Activated CD4-positive, alpha-beta T cell treated with anti-CD3 and anti-CD28 coated beads, Interleukin-2, amount 10 ng/mL, durations not matched to agents 24 days and 14 days (primary cell): Measurements from ENCODE around the gene SLC26A8. TPM values are rescaled to one million over a fixed set of nuclear protein-coding genes. Genes with fewer than 3 reads are reported as not detected.

ENCODE experiments used
- DNase-seq: peaks from one replicate; pipeline ENCODE4 v3.0.0; 2022
- H3K27ac Mint-ChIP-seq: one replicate; pipeline ENCODE4 v1.8.0; 2022; ENCODE audit warnings: mild to moderate bottlenecking, mixed read lengths
- H3K27me3 Mint-ChIP-seq: one replicate; pipeline ENCODE4 v1.8.0; 2022; ENCODE audit warnings: mixed read lengths
- H3K36me3 Mint-ChIP-seq: one replicate; pipeline ENCODE4 v1.8.0; 2022; ENCODE audit warnings: low read depth, mild to moderate bottlenecking, mixed read lengths
- H3K4me1 Mint-ChIP-seq: one replicate; pipeline ENCODE4 v1.8.0; 2021; ENCODE audit warnings: mixed read lengths
- H3K4me3 Mint-ChIP-seq: one replicate; pipeline ENCODE4 v1.8.0; 2022; ENCODE audit warnings: mild to moderate bottlenecking, moderate library complexity, mixed read lengths
- H3K9me3 Mint-ChIP-seq: one replicate; pipeline ENCODE4 v1.8.0; 2021; ENCODE audit warnings: mixed read lengths
- intact Hi-C: fragments of 100-400 bp; cut with micrococcal nuclease; formaldehyde crosslinking; loops from one replicate; pipeline ENCODE4 v1.15.1; 2023
- total RNA-seq: library from RNA; stranded (reverse); gene quantifications from 2 replicates; pipeline ENCODE4 v1.2.3, GENCODE V29; 2022

Gene SLC26A8
- total RNA-seq, 1 donor from 2014 or later, result not detected

DNA sequence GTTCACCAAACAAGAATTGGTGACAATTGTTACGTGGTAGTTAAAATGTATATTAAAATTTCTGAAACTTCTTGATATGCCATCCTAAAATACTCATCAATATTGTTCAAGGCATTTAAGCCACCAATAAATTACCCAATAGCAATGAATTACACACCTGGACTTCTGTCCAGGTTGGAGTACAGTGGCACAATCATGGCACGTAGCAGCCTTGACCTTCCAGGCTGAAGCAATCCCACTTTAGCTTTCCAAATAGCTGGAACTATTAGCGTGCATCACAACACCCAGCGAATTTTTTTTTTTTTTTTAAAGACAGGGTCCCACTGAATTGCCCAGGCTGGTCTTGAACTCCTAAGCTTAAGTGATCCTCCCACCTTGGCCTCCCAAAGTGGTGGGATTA lies 120.8 kb downstream of the SLC26A8 start:
- H3K9me3 Mint-ChIP-seq, result peaks cover 11% of the 10 kb centered on the region
- H3K4me3 Mint-ChIP-seq, result no peak overlapping the region
- DNase-seq, result no peak
- no peak overlapping the region for H3K27ac Mint-ChIP-seq
- H3K27me3 Mint-ChIP-seq, result no peaks in the 10 kb centered on the region
- intact Hi-C loops, result no loop called here
- peaks cover 21% of the 10 kb centered on the region for H3K4me1 Mint-ChIP-seq
- H3K36me3 Mint-ChIP-seq, result peaks cover 62% of the 10 kb centered on the region

DNA sequence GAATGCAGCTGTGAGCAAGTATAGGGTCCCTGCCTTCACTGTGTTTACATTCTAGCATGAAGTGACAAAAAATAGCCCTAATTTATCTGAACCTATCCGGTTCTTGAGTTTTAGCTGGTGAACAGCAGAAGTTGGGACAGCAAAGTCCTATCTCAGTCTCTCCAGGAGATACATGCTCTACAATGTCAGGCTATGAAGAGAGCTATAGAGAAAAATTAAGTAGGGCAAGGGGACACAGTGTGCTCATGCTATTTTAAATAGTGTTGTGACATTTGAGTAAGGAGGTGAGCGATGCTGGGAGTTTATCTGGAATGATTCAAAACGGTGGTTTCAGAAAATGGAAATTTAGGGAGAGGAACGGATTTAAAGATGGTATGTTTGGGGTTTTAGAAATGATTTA lies 124.0 kb downstream of the SLC26A8 start:
- Mint-ChIP-seq H3K36me3 (peaks cover 57% of the 10 kb centered on the region), H3K27ac (no peak overlapping the region), H3K4me1 (peaks cover 22% of the 10 kb centered on the region), H3K4me3 (no peak overlapping the region), H3K9me3 (peaks cover 6% of the 10 kb centered on the region), H3K27me3 (no peaks in the 10 kb centered on the region)
- intact Hi-C loops, result no loop called here
- no peak for DNase-seq

DNA sequence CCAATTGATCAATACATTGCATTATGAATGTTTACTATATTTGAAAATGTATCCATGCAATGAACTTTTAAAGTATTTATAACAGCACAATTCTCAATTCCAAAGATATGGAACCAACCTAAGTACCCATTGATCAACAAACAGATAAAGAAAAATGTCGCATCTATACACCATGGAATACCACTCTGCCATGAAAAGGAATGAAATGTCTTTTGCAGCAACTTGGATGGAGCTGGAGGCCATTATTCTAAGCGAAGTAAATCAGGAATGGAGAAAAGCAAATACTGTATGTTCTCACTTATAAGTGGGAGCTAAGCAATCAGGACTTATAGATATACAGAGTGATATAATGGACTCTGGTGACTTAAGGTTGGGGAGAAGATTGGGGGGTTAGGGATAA lies 126.4 kb downstream of the SLC26A8 start:
- intact Hi-C loops, result no loop called here
- H3K36me3 Mint-ChIP-seq, result peaks cover 58% of the 10 kb centered on the region
- peaks cover 26% of the 10 kb centered on the region for H3K4me1 Mint-ChIP-seq
- peaks cover 6% of the 10 kb centered on the region for H3K9me3 Mint-ChIP-seq
- no peak overlapping the region for H3K27ac Mint-ChIP-seq
- no peaks in the 10 kb centered on the region for H3K27me3 Mint-ChIP-seq
- DNase-seq, result no peak
- no peak overlapping the region for H3K4me3 Mint-ChIP-seq

DNA sequence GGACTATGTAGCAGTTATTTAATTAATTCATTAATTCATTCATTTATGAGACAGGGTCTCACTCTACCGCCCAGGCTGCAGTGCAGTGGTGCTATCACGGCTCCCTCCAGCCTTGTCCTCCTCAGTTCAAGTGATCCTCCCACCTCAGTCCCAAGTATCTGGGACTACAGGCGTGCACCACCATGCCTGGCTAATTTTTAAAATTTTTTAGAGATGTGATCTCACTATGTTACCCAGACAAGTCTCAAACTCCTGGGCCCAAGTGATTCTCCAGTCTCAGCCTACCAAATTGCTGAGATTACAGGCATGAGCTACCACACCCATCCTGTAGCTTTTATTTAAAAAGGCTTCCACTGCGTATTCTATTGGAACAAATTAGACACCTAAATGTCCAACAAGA lies 127.0 kb downstream of the SLC26A8 start:
- Mint-ChIP-seq H3K4me1 (peaks cover 27% of the 10 kb centered on the region), H3K27me3 (no peaks in the 10 kb centered on the region), H3K9me3 (peaks cover 6% of the 10 kb centered on the region), H3K36me3 (peaks cover 57% of the 10 kb centered on the region), H3K4me3 (no peak overlapping the region), H3K27ac (no peak overlapping the region)
- DNase-seq, result no peak
- intact Hi-C loops, result no loop called here

DNA sequence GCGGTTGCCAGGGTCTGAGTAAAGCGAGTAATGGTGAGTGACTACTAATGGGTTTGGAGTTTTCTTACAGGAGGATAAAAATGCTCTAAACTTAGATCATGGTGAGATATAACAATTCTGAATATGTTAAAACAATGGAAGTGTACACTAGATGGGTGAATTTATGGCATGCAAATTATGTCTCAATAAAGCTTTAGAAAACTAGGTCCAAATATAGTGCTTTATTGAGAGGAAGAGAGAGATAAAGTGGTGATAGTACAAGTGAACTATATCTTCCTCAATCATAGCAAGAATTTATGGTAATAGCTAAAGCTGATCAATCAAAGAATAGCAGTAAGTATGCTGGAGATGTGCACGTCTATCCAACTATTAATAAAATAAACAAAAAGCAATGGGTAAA lies 127.4 kb downstream of the SLC26A8 start:
- DNase-seq, result no peak
- Mint-ChIP-seq H3K27ac (no peak overlapping the region), H3K9me3 (peaks cover 6% of the 10 kb centered on the region), H3K27me3 (no peaks in the 10 kb centered on the region), H3K4me3 (no peak overlapping the region), H3K4me1 (peaks cover 27% of the 10 kb centered on the region), H3K36me3 (peaks cover 56% of the 10 kb centered on the region)
- intact Hi-C loops, result no loop called here

DNA sequence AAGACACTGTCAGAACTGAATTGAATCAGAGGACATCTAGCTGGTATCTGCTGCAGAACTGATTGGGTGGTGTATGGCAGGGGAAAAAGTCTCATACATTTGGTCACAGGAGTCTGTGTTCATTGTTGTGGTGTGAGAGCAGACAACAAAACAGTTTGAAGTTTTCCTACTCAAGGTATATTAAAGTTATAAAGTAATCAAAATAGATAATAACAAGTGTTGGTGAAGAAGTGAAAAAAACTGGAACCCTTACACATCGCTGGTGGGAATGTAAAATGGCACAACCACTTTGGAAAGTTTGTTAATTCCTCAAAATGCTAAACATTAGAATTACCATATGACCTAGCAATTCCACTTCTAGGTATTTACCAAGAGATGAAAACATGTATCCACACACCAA lies 128.2 kb downstream of the SLC26A8 start:
- Mint-ChIP-seq H3K4me3 (no peak overlapping the region), H3K27me3 (no peaks in the 10 kb centered on the region), H3K9me3 (peaks cover 6% of the 10 kb centered on the region), H3K36me3 (peaks cover 52% of the 10 kb centered on the region), H3K4me1 (peaks cover 27% of the 10 kb centered on the region), H3K27ac (no peak overlapping the region)
- intact Hi-C loops, result no loop called here
- DNase-seq, result no peak

DNA sequence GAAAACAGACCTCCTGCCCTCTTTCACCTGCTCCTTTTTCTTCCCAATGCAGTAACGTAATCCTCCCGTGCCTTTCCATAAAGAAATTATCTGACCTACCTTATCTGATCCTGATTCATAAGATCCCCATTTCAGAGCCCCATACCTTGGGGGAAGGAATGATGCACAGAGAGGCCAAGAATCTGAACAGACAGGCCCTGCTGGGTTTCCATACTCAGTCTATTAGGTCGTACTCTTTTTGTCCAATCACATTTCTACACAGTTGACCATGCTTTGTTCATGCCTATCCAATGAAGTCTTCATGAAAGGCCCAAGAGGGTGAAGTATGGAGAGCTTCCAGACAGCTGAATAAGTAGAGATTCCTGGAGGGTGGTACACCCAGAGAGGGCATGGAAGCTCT lies 128.9 kb downstream of the SLC26A8 start:
- Mint-ChIP-seq H3K4me3 (no peak overlapping the region), H3K36me3 (peaks cover 50% of the 10 kb centered on the region), H3K9me3 (peaks cover 6% of the 10 kb centered on the region), H3K4me1 (peaks cover 29% of the 10 kb centered on the region), H3K27ac (no peak overlapping the region), H3K27me3 (no peaks in the 10 kb centered on the region)
- intact Hi-C loops, result no loop called here
- DNase-seq, result no peak

DNA sequence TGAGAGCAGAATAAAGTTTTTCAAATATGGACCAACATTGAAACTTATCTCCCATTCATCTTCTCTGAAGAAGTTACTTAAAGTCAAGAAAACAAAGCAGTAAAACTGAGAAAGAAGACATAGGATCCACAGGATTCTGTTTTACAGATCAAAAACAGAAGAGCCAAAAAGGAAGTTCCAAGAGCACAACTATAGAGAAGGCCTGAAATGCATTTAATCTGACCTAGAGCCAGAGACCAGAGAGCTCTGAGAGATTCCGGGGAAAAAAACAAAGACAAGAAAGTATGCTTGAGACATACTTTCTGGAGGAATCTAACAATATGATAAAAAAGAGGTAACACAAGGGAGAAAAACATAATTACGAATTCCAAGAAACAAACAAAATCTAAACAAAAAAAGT lies 129.7 kb downstream of the SLC26A8 start:
- Mint-ChIP-seq H3K27ac (no peak overlapping the region), H3K4me1 (peaks cover 28% of the 10 kb centered on the region)
- intact Hi-C loops, result no loop called here

More for the DNA sequence above, 129.7 kb downstream of the SLC26A8 start:
- no peak for DNase-seq
- peaks cover 6% of the 10 kb centered on the region for H3K9me3 Mint-ChIP-seq
- H3K36me3 Mint-ChIP-seq, result peaks cover 47% of the 10 kb centered on the region
- no peak overlapping the region for H3K4me3 Mint-ChIP-seq
- H3K27me3 Mint-ChIP-seq, result no peaks in the 10 kb centered on the region

Other genes starting within 250 kb of the SLC26A8 start
- not detected in 2 replicates for gene CLPSL2, start 248.0 kb downstream of the SLC26A8 start, total RNA-seq
- not detected in 2 replicates for gene CLPSL1, start 243.6 kb downstream of the SLC26A8 start, total RNA-seq
- not detected in 2 replicates for gene CLPS, start 227.3 kb downstream of the SLC26A8 start, total RNA-seq
- not detected in 2 replicates for gene LHFPL5, start 219.3 kb downstream of the SLC26A8 start, total RNA-seq
- gene SRPK1, start 103.5 kb downstream of the SLC26A8 start, total RNA-seq, result 162 and 163 TPM in 2 replicates
- 40.9 and 42.5 TPM in 2 replicates for gene MAPK14, start 3.2 kb upstream of the SLC26A8 start, total RNA-seq
- gene MAPK13, start 105.9 kb upstream of the SLC26A8 start, total RNA-seq, result 59.4 and 61.6 TPM in 2 replicates
- 20.7 and 24.5 TPM in 2 replicates for gene BRPF3, start 172.1 kb upstream of the SLC26A8 start, total RNA-seq
- not detected in 2 replicates for gene PNPLA1, start 245.4 kb upstream of the SLC26A8 start, total RNA-seq